ENCODE results near the gene SLC24A3.

SLC24A3 gene

DNA sequence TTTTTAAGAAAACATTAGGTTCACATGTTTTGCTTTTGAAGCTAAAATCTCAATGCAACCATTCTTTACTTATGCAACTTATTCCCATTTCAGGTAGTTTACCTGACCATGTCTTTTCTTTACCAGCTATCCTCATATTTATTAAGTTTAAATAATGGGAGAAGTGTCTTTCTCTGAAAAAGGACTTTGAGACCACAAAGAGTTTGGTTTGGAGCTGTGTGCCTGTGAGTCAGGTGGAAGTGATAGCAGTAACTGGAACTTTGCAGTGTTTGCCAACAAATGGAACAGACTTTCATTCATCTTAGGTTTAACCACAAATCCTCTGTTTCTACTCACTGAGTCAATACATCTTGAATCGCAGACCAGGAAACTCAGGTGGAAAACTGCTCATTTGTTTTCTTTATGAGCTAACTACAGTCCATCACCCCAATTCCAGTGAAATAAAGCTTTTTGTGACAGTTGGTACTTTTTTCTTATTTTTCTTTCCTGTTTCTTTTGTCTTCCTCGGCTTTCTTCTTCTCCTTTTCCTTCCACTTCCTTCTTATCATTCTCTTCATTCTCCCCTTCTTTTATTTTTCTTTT, 397.3 kb downstream of the SLC24A3 start:
- Histone ChIP-seq H3K4me1 (ENCODE audit: control insufficient read depth in 1 of 2, insufficient read depth in 2 of 2, low read length in 2 of 2) (no peaks in the 10 kb centered on the region), H3K27ac (ENCODE audit: low read length) (no peak overlapping the region), H3K9me3 (ENCODE audit: control insufficient read depth in 1 of 2, low read length in 2 of 2) (no peaks in the 10 kb centered on the region), H3K27me3 (ENCODE audit: low read depth, low read length) (no peaks in the 10 kb centered on the region), H3K36me3 (ENCODE audit: control insufficient read depth in 1 of 2, insufficient read depth in 2 of 2, low read length in 2 of 2) (no peaks in the 10 kb centered on the region), H3K4me3 (ENCODE audit: low read depth in 1 of 2, low read length in 2 of 2) (no peak overlapping the region)

DNA sequence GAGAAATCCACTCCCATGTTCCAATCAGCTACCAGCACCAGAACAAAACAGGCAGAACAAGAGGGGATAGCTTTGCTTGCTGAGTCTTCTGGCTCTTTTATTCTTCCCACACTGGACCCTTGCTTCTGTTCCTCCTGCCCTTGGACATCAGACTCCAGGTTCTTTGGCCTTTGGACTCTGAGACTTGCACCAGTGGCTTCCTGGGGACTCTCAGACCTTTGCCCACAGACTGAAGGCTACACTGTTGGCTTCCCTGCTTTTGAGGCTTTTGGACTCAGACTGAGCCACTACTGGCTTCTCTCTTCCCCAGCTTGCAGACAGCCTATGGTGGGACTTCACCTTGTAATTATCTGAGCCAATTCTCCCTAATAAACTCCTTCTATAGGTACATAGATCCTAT, 403.2 kb downstream of the SLC24A3 start:
- H3K27ac ChIP-seq (ENCODE audit: low read length) = no peak overlapping the region
- no peak overlapping the region for H3K4me3 ChIP-seq (ENCODE audit: low read depth in 1 of 2, low read length in 2 of 2)
- peaks cover 3% of the 10 kb centered on the region for H3K27me3 ChIP-seq (ENCODE audit: low read depth, low read length)
- no peaks in the 10 kb centered on the region for H3K36me3 ChIP-seq (ENCODE audit: control insufficient read depth in 1 of 2, insufficient read depth in 2 of 2, low read length in 2 of 2)
- no peaks in the 10 kb centered on the region for H3K9me3 ChIP-seq (ENCODE audit: control insufficient read depth in 1 of 2, low read length in 2 of 2)
- H3K4me1 ChIP-seq (ENCODE audit: control insufficient read depth in 1 of 2, insufficient read depth in 2 of 2, low read length in 2 of 2) = peaks cover 0 to 3% of the 10 kb centered on the region in 2 donors

- H3K27ac ChIP-seq (ENCODE audit: low read length) = no peak overlapping the region
- H3K9me3 ChIP-seq (ENCODE audit: control insufficient read depth in 1 of 2, low read length in 2 of 2) = no peaks in the 10 kb centered on the region
- no peak overlapping the region for H3K4me3 ChIP-seq (ENCODE audit: low read depth in 1 of 2, low read length in 2 of 2)
- H3K27me3 ChIP-seq (ENCODE audit: low read depth, low read length) = peaks cover 3% of the 10 kb centered on the region
- H3K4me1 ChIP-seq (ENCODE audit: control insufficient read depth in 1 of 2, insufficient read depth in 2 of 2, low read length in 2 of 2) = peaks cover 0 to 3% of the 10 kb centered on the region in 2 donors
- H3K36me3 ChIP-seq (ENCODE audit: control insufficient read depth in 1 of 2, insufficient read depth in 2 of 2, low read length in 2 of 2) = no peaks in the 10 kb centered on the region
Measured at GRCh38 chr20:19616081-19616480, 403.6 kb downstream of the SLC24A3 start.

DNA sequence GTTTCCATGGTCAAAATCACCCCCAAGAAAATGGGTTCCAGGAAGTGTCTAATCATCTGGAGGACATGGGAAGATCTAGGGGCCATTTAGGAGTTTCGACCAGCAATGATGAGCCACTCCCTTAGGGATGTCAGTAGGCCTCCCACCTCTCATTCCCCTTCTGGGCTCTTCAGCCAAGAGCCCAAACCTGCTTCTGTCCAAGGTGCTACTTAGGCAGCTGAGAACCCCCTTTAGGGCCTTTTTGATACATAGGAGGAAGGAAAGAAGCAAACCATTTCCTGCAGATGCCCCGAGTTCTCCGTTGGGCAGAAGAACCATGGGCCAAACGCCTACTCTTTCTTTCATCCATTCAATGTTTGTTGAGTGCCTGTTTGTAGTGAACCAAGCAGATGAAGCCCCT, 404.2 kb downstream of the SLC24A3 start:
- no peak overlapping the region for H3K4me3 ChIP-seq (ENCODE audit: low read depth in 1 of 2, low read length in 2 of 2)
- peaks cover 0 to 3% of the 10 kb centered on the region in 2 donors for H3K4me1 ChIP-seq (ENCODE audit: control insufficient read depth in 1 of 2, insufficient read depth in 2 of 2, low read length in 2 of 2)
- no peaks in the 10 kb centered on the region for H3K36me3 ChIP-seq (ENCODE audit: control insufficient read depth in 1 of 2, insufficient read depth in 2 of 2, low read length in 2 of 2)
- no peak overlapping the region for H3K27ac ChIP-seq (ENCODE audit: low read length)
- H3K9me3 ChIP-seq (ENCODE audit: control insufficient read depth in 1 of 2, low read length in 2 of 2) = no peaks in the 10 kb centered on the region
- peaks cover 3% of the 10 kb centered on the region for H3K27me3 ChIP-seq (ENCODE audit: low read depth, low read length)

- Histone ChIP-seq H3K9me3 (ENCODE audit: control insufficient read depth in 1 of 2, low read length in 2 of 2) (no peaks in the 10 kb centered on the region), H3K27me3 (ENCODE audit: low read depth, low read length) (peaks cover 3% of the 10 kb centered on the region), H3K27ac (ENCODE audit: low read length) (no peak overlapping the region), H3K36me3 (ENCODE audit: control insufficient read depth in 1 of 2, insufficient read depth in 2 of 2, low read length in 2 of 2) (no peaks in the 10 kb centered on the region), H3K4me3 (ENCODE audit: low read depth in 1 of 2, low read length in 2 of 2) (no peak overlapping the region), H3K4me1 (ENCODE audit: control insufficient read depth in 1 of 2, insufficient read depth in 2 of 2, low read length in 2 of 2) (peaks cover 0 to 3% of the 10 kb centered on the region in 2 donors)
Measured at GRCh38 chr20:19617256-19617655, 404.8 kb downstream of the SLC24A3 start.

GRCh38 chr20:19618711-19619110, 406.3 kb downstream of the SLC24A3 start:
- Histone ChIP-seq H3K27me3 (ENCODE audit: low read depth, low read length) (peaks cover 3% of the 10 kb centered on the region), H3K36me3 (ENCODE audit: control insufficient read depth in 1 of 2, insufficient read depth in 2 of 2, low read length in 2 of 2) (no peaks in the 10 kb centered on the region), H3K9me3 (ENCODE audit: control insufficient read depth in 1 of 2, low read length in 2 of 2) (no peaks in the 10 kb centered on the region), H3K4me3 (ENCODE audit: low read depth in 1 of 2, low read length in 2 of 2) (no peak overlapping the region), H3K27ac (ENCODE audit: low read length) (no peak overlapping the region), H3K4me1 (ENCODE audit: control insufficient read depth in 1 of 2, insufficient read depth in 2 of 2, low read length in 2 of 2) (peaks cover 0 to 3% of the 10 kb centered on the region in 2 donors)

- H3K9me3 ChIP-seq (ENCODE audit: control insufficient read depth in 1 of 2, low read length in 2 of 2) = peaks cover 0 to 3% of the 10 kb centered on the region in 2 donors
Measured at GRCh38 chr20:19619904-19620430, 407.5 kb downstream of the SLC24A3 start.

GRCh38 chr20:19620446-19620845, 408.0 kb downstream of the SLC24A3 start:
- H3K9me3 ChIP-seq (ENCODE audit: control insufficient read depth in 1 of 2, low read length in 2 of 2) = peaks cover 0 to 3% of the 10 kb centered on the region in 2 donors
- peaks cover 3% of the 10 kb centered on the region for H3K27me3 ChIP-seq (ENCODE audit: low read depth, low read length)
- H3K27ac ChIP-seq (ENCODE audit: low read length) = no peak overlapping the region
- H3K4me1 ChIP-seq (ENCODE audit: control insufficient read depth in 1 of 2, insufficient read depth in 2 of 2, low read length in 2 of 2) = peaks cover 0 to 3% of the 10 kb centered on the region in 2 donors
- H3K4me3 ChIP-seq (ENCODE audit: low read depth in 1 of 2, low read length in 2 of 2) = no peak overlapping the region
- no peaks in the 10 kb centered on the region for H3K36me3 ChIP-seq (ENCODE audit: control insufficient read depth in 1 of 2, insufficient read depth in 2 of 2, low read length in 2 of 2)

More at GRCh38 chr20:19619904-19620430, 407.5 kb downstream of the SLC24A3 start:
- peaks cover 3% of the 10 kb centered on the region for H3K27me3 ChIP-seq (ENCODE audit: low read depth, low read length)
- H3K27ac ChIP-seq (ENCODE audit: low read length) = no peak overlapping the region
- no peak overlapping the region for H3K4me3 ChIP-seq (ENCODE audit: low read depth in 1 of 2, low read length in 2 of 2)
- H3K4me1 ChIP-seq (ENCODE audit: control insufficient read depth in 1 of 2, insufficient read depth in 2 of 2, low read length in 2 of 2) = peaks cover 0 to 3% of the 10 kb centered on the region in 2 donors
- H3K36me3 ChIP-seq (ENCODE audit: control insufficient read depth in 1 of 2, insufficient read depth in 2 of 2, low read length in 2 of 2) = no peaks in the 10 kb centered on the region

DNA sequence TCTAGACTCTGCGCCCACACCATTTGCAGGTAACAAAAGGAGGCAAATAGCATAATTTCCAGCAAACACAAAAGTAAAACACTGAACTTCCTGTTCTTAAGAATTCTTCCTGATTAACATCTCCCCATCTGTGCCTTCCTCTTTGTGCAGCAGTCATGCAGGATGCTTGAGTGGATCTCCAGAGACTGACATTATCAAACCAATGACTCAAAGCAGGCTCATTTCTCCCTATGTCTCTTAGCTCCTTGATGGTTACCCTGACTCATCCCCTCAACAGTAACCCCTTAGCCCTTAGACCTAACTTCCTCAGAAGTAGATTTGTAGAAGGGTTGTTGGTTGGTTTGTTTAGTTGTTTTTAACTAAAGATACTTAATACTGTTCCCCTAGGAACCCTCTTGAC, 408.6 kb downstream of the SLC24A3 start:
- H3K27me3 ChIP-seq (ENCODE audit: low read depth, low read length) = peaks cover 3% of the 10 kb centered on the region

DNA sequence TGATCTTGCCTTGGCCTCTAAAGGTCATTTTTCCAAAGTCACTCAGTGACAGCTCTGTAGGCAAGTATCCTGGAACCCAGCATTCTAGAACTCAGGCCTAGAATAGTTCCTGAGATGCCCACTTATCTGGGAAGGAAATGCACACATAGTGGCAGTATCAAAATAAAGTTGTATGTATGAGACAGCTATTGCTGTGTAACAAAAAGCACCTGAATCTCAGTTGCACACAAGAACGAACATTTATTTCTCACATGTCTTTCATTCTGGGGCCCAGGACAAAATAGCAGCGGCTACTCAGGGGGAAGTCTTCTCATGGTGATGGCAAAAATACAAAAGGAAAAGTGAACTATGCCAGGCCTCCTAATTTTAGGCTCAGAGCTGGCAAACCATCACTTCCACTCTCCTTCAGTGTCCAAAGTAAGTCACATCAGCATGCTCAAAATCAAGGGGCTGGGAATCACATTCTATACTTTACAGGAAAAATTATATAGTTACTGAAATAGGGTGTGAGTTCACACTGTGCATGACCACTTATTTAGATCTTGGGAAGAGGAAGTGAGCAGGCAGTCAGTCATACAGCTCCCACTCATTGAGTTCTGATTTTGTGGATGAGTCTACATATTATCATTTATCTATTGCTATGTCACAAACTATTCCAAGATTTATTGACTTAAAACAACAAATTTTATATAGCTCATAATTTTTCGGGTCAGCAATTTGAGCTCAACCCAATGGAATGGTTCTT, 412.0 kb downstream of the SLC24A3 start:
- Histone ChIP-seq H3K27ac (ENCODE audit: low read length) (no peak overlapping the region), H3K4me1 (ENCODE audit: control insufficient read depth in 1 of 2, insufficient read depth in 2 of 2, low read length in 2 of 2) (peaks cover 0 to 3% of the 10 kb centered on the region in 2 donors), H3K9me3 (ENCODE audit: control insufficient read depth in 1 of 2, low read length in 2 of 2) (peaks cover 0 to 3% of the 10 kb centered on the region in 2 donors), H3K4me3 (ENCODE audit: low read depth in 1 of 2, low read length in 2 of 2) (no peak overlapping the region), H3K27me3 (ENCODE audit: low read depth, low read length) (peaks cover 2% of the 10 kb centered on the region), H3K36me3 (ENCODE audit: control insufficient read depth in 1 of 2, insufficient read depth in 2 of 2, low read length in 2 of 2) (no peaks in the 10 kb centered on the region)

More for the DNA sequence above, 408.6 kb downstream of the SLC24A3 start:
- Histone ChIP-seq H3K9me3 (ENCODE audit: control insufficient read depth in 1 of 2, low read length in 2 of 2) (peaks cover 0 to 3% of the 10 kb centered on the region in 2 donors), H3K4me3 (ENCODE audit: low read depth in 1 of 2, low read length in 2 of 2) (no peak overlapping the region), H3K4me1 (ENCODE audit: control insufficient read depth in 1 of 2, insufficient read depth in 2 of 2, low read length in 2 of 2) (peaks cover 0 to 3% of the 10 kb centered on the region in 2 donors), H3K36me3 (ENCODE audit: control insufficient read depth in 1 of 2, insufficient read depth in 2 of 2, low read length in 2 of 2) (no peaks in the 10 kb centered on the region), H3K27ac (ENCODE audit: low read length) (no peak overlapping the region)

GRCh38 chr20:19625426-19625825, 413.0 kb downstream of the SLC24A3 start:
- Histone ChIP-seq H3K9me3 (ENCODE audit: control insufficient read depth in 1 of 2, low read length in 2 of 2) (peaks cover 0 to 3% of the 10 kb centered on the region in 2 donors), H3K4me3 (ENCODE audit: low read depth in 1 of 2, low read length in 2 of 2) (no peak overlapping the region), H3K27me3 (ENCODE audit: low read depth, low read length) (no peaks in the 10 kb centered on the region), H3K4me1 (ENCODE audit: control insufficient read depth in 1 of 2, insufficient read depth in 2 of 2, low read length in 2 of 2) (peaks cover 0 to 2% of the 10 kb centered on the region in 2 donors), H3K36me3 (ENCODE audit: control insufficient read depth in 1 of 2, insufficient read depth in 2 of 2, low read length in 2 of 2) (no peaks in the 10 kb centered on the region), H3K27ac (ENCODE audit: low read length) (no peak overlapping the region)

Data from muscle layer of duodenum (tissue), 2 donors.